Tibial artery (tissue), 4 donors: ENCODE data around the gene COPS7A.

Experiments
- DNase-seq, 2 donors: peaks; one replicate each; pipeline ENCODE4 v3.0.0-alpha.2; 2019
- H3K27ac ChIP-seq, 2 donors: fragments of 200-600 bp; sonication (generic) in 1 of 2; 1 replicate in 1 of 2; 2 replicates in 1 of 2; pipeline ENCODE4 v1.5.1; 2018 to 2019; ENCODE audit warnings: mild to moderate bottlenecking in 1 of 2
- H3K27me3 ChIP-seq, 2 donors: fragments of 200-600 bp; sonication (generic) in 1 of 2; one replicate each; pipeline versions ENCODE4 v1.5.1 to v1.6.0; 2016 to 2019
- H3K36me3 ChIP-seq, 3 donors: fragments of 200-600 bp; sonication (generic) in 2 of 3; one replicate each; pipeline ENCODE4 v1.5.1; 2016 to 2019; ENCODE audit warnings: mild to moderate bottlenecking in 2 of 3
- H3K4me1 ChIP-seq, 4 donors: fragments of 200-600 bp; sonication (generic) in 2 of 4; 1 replicate in 3 of 4; 2 replicates in 1 of 4; pipeline ENCODE4 v1.5.1; 2016 to 2019
- H3K4me3 ChIP-seq, 2 donors: fragments of 200-600 bp; sonication (generic) in 1 of 2; 1 replicate in 1 of 2; 2 replicates in 1 of 2; pipeline ENCODE4 v1.5.1; 2018 to 2019; ENCODE audit warnings: mild to moderate bottlenecking in 2 of 2
- H3K9me3 ChIP-seq, 3 donors: fragments of 200-600 bp; sonication (generic) in 1 of 3; one replicate each; pipeline ENCODE4 v1.5.1; 2016 to 2019
- intact Hi-C: fragments of 100-400 bp; cut with DNase I; formaldehyde crosslinking; loops from one replicate; pipeline ENCODE4 v1.15.0; 2023; ENCODE audit warnings: low total_unique reads
- TF ChIP-seq, protein P1 (sequence below), 2 experiments: fragments of 200-600 bp in 1 of 2; fragments of 450-650 bp in 1 of 2; IDR thresholded peaks; one replicate each; pipeline ENCODE4 v1.5.1; 2017 to 2019; ENCODE audit warnings: antibody characterized with exemption in 2 of 2, mild to moderate bottlenecking in 1 of 2, moderate library complexity in 1 of 2

Gene COPS7A

DNA sequence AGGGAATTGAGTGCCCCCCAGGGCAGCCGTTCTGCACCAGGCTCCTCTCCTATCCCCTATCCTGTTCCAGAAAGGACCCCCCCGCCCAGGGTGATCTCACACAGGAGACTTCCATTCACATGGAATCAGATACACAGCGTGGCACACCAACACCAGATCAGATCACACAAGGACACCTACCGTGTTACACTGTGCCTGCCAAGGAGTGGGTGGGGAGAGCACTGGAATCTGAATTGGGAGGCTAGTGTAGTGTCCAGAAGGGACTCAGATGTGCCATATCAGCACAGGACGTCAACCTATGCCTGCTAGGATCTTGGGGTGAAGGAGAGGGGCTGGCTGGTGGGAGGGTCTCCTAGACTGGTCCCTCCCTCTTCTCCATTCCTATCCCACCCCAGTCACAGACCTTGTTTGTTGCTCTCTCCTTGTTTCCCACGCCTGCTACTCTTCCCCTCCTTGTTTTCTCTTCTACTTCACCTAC lies 44.6 kb downstream of the COPS7A start:
- intact Hi-C loops: no loop called here
- peaks cover 0 to 61% (median 45%) of the 10 kb centered on the region in 4 donors for H3K4me1 ChIP-seq
- TF ChIP-seq, protein P1, sequence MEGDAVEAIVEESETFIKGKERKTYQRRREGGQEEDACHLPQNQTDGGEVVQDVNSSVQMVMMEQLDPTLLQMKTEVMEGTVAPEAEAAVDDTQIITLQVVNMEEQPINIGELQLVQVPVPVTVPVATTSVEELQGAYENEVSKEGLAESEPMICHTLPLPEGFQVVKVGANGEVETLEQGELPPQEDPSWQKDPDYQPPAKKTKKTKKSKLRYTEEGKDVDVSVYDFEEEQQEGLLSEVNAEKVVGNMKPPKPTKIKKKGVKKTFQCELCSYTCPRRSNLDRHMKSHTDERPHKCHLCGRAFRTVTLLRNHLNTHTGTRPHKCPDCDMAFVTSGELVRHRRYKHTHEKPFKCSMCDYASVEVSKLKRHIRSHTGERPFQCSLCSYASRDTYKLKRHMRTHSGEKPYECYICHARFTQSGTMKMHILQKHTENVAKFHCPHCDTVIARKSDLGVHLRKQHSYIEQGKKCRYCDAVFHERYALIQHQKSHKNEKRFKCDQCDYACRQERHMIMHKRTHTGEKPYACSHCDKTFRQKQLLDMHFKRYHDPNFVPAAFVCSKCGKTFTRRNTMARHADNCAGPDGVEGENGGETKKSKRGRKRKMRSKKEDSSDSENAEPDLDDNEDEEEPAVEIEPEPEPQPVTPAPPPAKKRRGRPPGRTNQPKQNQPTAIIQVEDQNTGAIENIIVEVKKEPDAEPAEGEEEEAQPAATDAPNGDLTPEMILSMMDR (IDR thresholded peaks at IDR 0.05): no peak

GRCh38 chr12:6768990-6769389 lies 45.1 kb downstream of the COPS7A start:
- H3K27ac ChIP-seq: peak overlapping the region; percentile 85 to 97
- no peaks in the 10 kb centered on the region for H3K9me3 ChIP-seq
- peaks cover 19 to 28% (median 25%) of the 10 kb centered on the region in 3 donors for H3K36me3 ChIP-seq
- peak in 1 of 2 donors; percentile 78 for DNase-seq
- intact Hi-C loops: no loop called here
- peak overlapping the region; percentile 85 to 93 for H3K4me3 ChIP-seq
- no peaks in the 10 kb centered on the region for H3K27me3 ChIP-seq
- peaks cover 0 to 58% (median 45%) of the 10 kb centered on the region in 4 donors for H3K4me1 ChIP-seq
- TF ChIP-seq, protein P1 (IDR thresholded peaks at IDR 0.05): no peak

More for the DNA sequence above, 44.6 kb downstream of the COPS7A start:
- no peaks in the 10 kb centered on the region for H3K27me3 ChIP-seq
- peaks cover 19 to 28% (median 25%) of the 10 kb centered on the region in 3 donors for H3K36me3 ChIP-seq
- DNase-seq: no peak
- no peaks in the 10 kb centered on the region for H3K9me3 ChIP-seq
- H3K4me3 ChIP-seq: peak overlapping the region; percentile 85 to 93
- H3K27ac ChIP-seq: peak overlapping the region; percentile 85 to 97

DNA sequence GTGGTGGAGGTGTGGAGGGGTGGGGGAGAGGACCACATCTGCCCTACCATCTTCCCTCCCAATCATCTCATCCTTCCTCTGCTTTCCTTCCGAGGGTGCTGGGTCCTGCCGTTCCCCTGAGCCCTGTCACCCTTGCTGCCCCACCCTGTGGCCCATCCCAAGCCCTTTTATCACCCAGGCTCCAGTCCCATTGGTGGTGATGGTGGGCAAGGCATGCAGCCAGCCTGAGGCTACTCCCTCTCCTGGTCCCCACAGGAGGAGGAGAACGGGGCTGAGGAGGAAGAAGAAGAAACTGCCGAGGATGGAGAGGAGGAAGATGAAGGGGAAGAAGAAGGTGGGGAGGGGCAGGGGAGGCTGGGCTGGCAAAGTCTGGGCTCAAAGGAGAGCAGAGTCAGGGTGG lies 45.8 kb downstream of the COPS7A start:
- Histone ChIP-seq H3K4me3 (no peak overlapping the region), H3K4me1 (peaks cover 0 to 55% (median 43%) of the 10 kb centered on the region in 4 donors), H3K9me3 (no peaks in the 10 kb centered on the region), H3K36me3 (peaks cover 19 to 28% (median 25%) of the 10 kb centered on the region in 3 donors), H3K27ac (peak overlapping the region; percentile 85 to 97), H3K27me3 (no peaks in the 10 kb centered on the region)
- intact Hi-C loops: loop anchor here (10.0 kb wide), 1 partner anchor 155 kb away; no protein-coding TSS in a partner anchor
- TF ChIP-seq, protein P1 (IDR thresholded peaks at IDR 0.05): no peak
- DNase-seq: no peak

DNA sequence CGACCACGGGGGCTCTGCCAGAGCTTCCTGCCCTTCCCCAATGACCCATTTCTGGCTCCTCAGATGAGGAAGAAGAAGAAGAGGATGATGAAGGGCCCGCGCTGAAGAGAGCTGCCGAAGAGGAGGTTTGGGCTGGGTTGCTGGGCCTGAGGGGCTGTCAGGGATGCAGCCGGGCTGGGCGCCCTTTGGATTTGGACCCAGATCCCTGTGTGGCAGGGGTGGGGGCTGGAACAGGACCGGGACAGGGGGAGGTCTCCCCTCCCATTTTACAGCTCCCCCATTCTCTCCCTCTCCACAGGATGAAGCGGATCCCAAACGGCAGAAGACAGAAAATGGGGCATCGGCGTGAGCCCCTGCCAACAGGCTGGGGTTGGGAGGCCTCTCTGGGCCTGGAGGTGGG lies 46.2 kb downstream of the COPS7A start:
- DNase-seq: no peak
- no peak overlapping the region for H3K4me3 ChIP-seq
- no peaks in the 10 kb centered on the region for H3K9me3 ChIP-seq
- peaks cover 0 to 51% (median 39%) of the 10 kb centered on the region in 4 donors for H3K4me1 ChIP-seq
- peaks cover 19 to 28% (median 25%) of the 10 kb centered on the region in 3 donors for H3K36me3 ChIP-seq
- intact Hi-C loops: loop anchor here (10.0 kb wide), 1 partner anchor 155 kb away; no protein-coding TSS in a partner anchor
- no peaks in the 10 kb centered on the region for H3K27me3 ChIP-seq
- H3K27ac ChIP-seq: peak overlapping the region in 1 of 2 donors; percentile 97
- TF ChIP-seq, protein P1 (IDR thresholded peaks at IDR 0.05): no peak

GRCh38 chr12:6770600-6770999 lies 46.8 kb downstream of the COPS7A start:
- intact Hi-C loops: loop anchor here (10.0 kb wide), 1 partner anchor 156 kb away; no protein-coding TSS in a partner anchor
- no peak overlapping the region for H3K27ac ChIP-seq
- no peaks in the 10 kb centered on the region for H3K27me3 ChIP-seq
- no peaks in the 10 kb centered on the region for H3K9me3 ChIP-seq
- peaks cover 19 to 28% (median 25%) of the 10 kb centered on the region in 3 donors for H3K36me3 ChIP-seq
- H3K4me3 ChIP-seq: no peak overlapping the region
- peaks cover 0 to 46% (median 34%) of the 10 kb centered on the region in 4 donors for H3K4me1 ChIP-seq
- TF ChIP-seq, protein P1 (IDR thresholded peaks at IDR 0.05): no peak
- DNase-seq: no peak
